DND-41 (cell line): Measurements from ENCODE around the gene BRD3.

Experiments used
- ATAC-seq: fragments of 200-7000 bp; cut with Tn5 transposase; 3 replicates; pipeline ENCODE4 v1.9.1; 2021; ENCODE audit warnings: low read depth; ENCODE audit not compliant: insufficient read depth
- DNase-seq: peaks from one replicate; pipeline ENCODE4 v3.0.0-alpha.2; 2020
- H2AFZ ChIP-seq: 2 replicates; pipeline ENCODE4 v1.6.0; 2012; ENCODE audit warnings: low read depth, low read length
- H3K27ac ChIP-seq: 2 replicates; pipeline ENCODE4 v1.5.1; 2012; ENCODE audit warnings: low read length, inconsistent platforms
- H3K27me3 ChIP-seq: fragments of 200-600 bp; sonication (generic); 2 replicates; pipeline ENCODE4 v1.6.0; 2012; ENCODE audit warnings: low read length, mild to moderate bottlenecking, inconsistent platforms; ENCODE audit not compliant: insufficient read depth, poor library complexity
- H3K36me3 ChIP-seq: 2 replicates; pipeline ENCODE4 v1.5.1; 2012; ENCODE audit warnings: low read length, inconsistent platforms; ENCODE audit not compliant: insufficient read depth
- H3K4me1 ChIP-seq: 2 replicates; pipeline ENCODE4 v1.5.1; 2012; ENCODE audit warnings: mild to moderate bottlenecking, low read length; ENCODE audit not compliant: insufficient read depth
- H3K4me2 ChIP-seq: 2 replicates; pipeline ENCODE4 v1.6.0; 2012; ENCODE audit warnings: mild to moderate bottlenecking, moderate library complexity, low read length, inconsistent platforms; ENCODE audit not compliant: insufficient read depth
- H3K4me3 ChIP-seq, 2 experiments: fragments of 200-600 bp in 1 of 2; shearing (Covaris generic) in 1 of 2; 2 replicates each; pipeline ENCODE4 v1.5.1; 2012 to 2016; ENCODE audit warnings: inconsistent platforms in 2 of 2, low read length in 2 of 2, mild to moderate bottlenecking in 2 of 2, low read depth in 1 of 2, moderate library complexity in 1 of 2
- H3K79me2 ChIP-seq: 2 replicates; pipeline ENCODE4 v1.6.0; 2012; ENCODE audit warnings: low read length, inconsistent platforms; ENCODE audit not compliant: insufficient read depth
- H3K9ac ChIP-seq: 2 replicates; pipeline ENCODE4 v1.6.0; 2012; ENCODE audit warnings: low read depth, mild to moderate bottlenecking, inconsistent platforms, low read length, moderate library complexity
- H3K9me3 ChIP-seq: 2 replicates; pipeline ENCODE4 v1.5.1; 2012; ENCODE audit warnings: low read length, moderate library complexity, mild to moderate bottlenecking, inconsistent platforms; ENCODE audit not compliant: insufficient read depth, severe bottlenecking
- H4K20me1 ChIP-seq: 2 replicates; pipeline ENCODE4 v1.6.0; 2012; ENCODE audit warnings: low read length; ENCODE audit not compliant: insufficient read depth
- EZH2 ChIP-seq: IDR thresholded peaks from 3 replicates; pipeline ENCODE4 v1.6.1; 2012; ENCODE audit warnings: borderline replicate concordance, low read depth, mild to moderate bottlenecking, moderate library complexity, low read length, inconsistent platforms; ENCODE audit not compliant: severe bottlenecking
- TF ChIP-seq, protein P1 (sequence below): IDR thresholded peaks from 2 replicates; pipeline ENCODE4 v1.5.1; 2012; ENCODE audit warnings: borderline replicate concordance, low read length, moderate library complexity, mild to moderate bottlenecking; ENCODE audit not compliant: poor library complexity, severe bottlenecking; ENCODE audit errors: extremely low read depth

Gene BRD3

DNA sequence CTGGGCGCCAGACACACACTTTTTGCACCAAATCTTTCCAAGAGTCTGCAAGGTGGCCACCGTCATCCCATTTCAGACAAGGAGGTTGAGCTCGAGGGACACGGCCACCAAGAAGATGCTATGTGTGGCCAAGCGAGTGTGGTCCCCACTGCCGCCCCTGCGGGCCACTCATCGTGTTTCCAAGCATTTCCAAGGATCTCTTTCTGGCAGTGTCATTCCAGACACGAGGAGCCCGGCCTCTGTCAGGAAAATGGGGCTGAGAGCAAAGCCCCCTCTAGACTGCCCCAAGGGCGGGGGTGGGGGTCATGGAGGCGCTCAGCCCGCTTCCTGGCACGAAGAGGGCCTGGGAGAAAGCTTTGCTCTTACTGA is 86.3 kb downstream of the BRD3 start:
- no peaks in the 10 kb centered on the region for H3K4me1 ChIP-seq
- no peaks in the 10 kb centered on the region for H3K79me2 ChIP-seq
- DNase-seq (no peak), ATAC-seq (no peak)
- H3K9ac ChIP-seq, result no peak overlapping the region
- no peaks in the 10 kb centered on the region for H3K27me3 ChIP-seq
- H3K27ac ChIP-seq, result no peak overlapping the region
- H4K20me1 ChIP-seq, result no peaks in the 10 kb centered on the region
- no peak overlapping the region for H3K4me3 ChIP-seq
- no peaks in the 10 kb centered on the region for H3K9me3 ChIP-seq
- no peak overlapping the region for H3K4me2 ChIP-seq
- H3K36me3 ChIP-seq, result no peaks in the 10 kb centered on the region
- H2AFZ ChIP-seq, result no peak overlapping the region
- TF ChIP-seq, protein P1, sequence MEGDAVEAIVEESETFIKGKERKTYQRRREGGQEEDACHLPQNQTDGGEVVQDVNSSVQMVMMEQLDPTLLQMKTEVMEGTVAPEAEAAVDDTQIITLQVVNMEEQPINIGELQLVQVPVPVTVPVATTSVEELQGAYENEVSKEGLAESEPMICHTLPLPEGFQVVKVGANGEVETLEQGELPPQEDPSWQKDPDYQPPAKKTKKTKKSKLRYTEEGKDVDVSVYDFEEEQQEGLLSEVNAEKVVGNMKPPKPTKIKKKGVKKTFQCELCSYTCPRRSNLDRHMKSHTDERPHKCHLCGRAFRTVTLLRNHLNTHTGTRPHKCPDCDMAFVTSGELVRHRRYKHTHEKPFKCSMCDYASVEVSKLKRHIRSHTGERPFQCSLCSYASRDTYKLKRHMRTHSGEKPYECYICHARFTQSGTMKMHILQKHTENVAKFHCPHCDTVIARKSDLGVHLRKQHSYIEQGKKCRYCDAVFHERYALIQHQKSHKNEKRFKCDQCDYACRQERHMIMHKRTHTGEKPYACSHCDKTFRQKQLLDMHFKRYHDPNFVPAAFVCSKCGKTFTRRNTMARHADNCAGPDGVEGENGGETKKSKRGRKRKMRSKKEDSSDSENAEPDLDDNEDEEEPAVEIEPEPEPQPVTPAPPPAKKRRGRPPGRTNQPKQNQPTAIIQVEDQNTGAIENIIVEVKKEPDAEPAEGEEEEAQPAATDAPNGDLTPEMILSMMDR, result no peak
- TF ChIP-seq EZH2, result no peak

DNA sequence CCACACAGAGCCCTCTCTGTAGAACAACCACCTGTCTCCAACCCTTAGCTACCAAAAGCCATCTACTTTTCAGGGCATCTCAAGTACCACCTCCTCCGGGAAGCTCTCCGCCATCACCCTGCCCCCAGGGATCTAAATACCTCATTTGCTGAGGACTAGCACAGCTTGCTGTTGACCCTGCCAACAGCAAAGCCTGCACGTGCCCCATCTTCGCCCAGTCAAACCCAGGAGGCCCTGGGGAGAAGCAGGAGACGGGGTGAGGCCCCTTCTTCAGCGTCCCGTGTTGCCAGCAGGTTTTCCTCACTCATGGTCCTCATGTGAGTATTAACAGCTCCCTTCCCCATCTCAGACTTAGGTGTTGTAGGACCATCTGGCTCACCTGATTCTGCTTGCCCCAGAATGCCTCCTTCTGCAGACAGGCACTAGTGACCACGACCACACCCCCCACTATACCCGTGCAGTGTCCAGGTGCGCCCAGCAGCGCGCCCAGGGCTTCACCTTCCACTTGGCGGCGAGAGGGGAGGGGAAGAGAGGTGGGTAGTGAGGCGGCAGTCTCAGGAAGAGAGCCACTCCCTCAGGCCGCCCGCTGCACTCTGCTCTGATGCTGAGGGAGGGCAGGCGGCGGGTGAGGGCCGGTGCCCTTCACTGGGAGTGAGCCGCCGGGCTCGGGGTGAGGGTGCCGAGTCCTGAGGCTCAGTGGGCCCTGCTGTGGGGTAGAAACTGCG is 86.8 kb downstream of the BRD3 start:
- Histone ChIP-seq H3K36me3 (no peaks in the 10 kb centered on the region), H3K27ac (no peak overlapping the region), H3K4me2 (no peak overlapping the region), H3K4me1 (no peaks in the 10 kb centered on the region), H4K20me1 (no peaks in the 10 kb centered on the region), H3K9ac (no peak overlapping the region), H3K4me3 (no peak overlapping the region), H3K9me3 (no peaks in the 10 kb centered on the region), H2AFZ (no peak overlapping the region), H3K27me3 (no peaks in the 10 kb centered on the region), H3K79me2 (no peaks in the 10 kb centered on the region)
- TF ChIP-seq, protein P1, result no peak
- no peak for TF ChIP-seq EZH2
- no peak for DNase-seq
- no peak for ATAC-seq
